ENCODE measurements around the gene ATG7. TPM values are rescaled to one million over a fixed set of nuclear protein-coding genes. Genes with fewer than 3 reads are reported as not detected.
"Not testable (repeated sequence)": the region's sequence is repeated elsewhere in the genome, so short reads cannot be mapped to it uniquely, and the experiment has no call there.

Gene ATG7
- total RNA-seq, 4 donors from 2014 or later, result 49.4 to 145 (median 82.1) TPM

DNA sequence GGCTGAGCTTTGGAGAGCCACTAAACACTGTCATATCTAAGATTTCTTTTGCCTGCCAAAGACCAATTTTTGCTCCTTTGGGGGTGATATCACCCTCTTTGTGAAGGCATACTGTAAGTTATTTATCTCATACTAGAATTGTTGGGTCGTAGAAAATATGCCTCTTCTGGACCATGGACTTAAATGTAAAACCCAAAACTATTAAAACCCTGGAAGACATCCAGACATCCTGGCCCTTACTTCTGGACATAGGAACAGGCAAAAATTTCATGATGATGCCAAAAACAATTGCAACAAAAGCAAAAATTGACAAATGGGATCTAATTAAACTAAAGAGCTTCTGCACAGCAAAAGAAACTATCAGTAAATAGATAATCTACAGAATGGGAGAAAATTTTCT is 172.2 kb downstream of the ATG7 start:
- Histone ChIP-seq H3K36me3 (no peaks in the 10 kb centered on the region), H3K27me3 (no peaks in the 10 kb centered on the region), H3K4me1 (no peaks in the 10 kb centered on the region), H3K27ac (no peak overlapping the region), H3K4me3 (no peak overlapping the region), H3K9me3 (no peaks in the 10 kb centered on the region)
- 79% methylated on average over 1 of the region's 1 CpG for WGBS
- no peak for TF ChIP-seq POLR2A (IDR thresholded peaks at IDR 0.05)
- TF ChIP-seq, protein P1, sequence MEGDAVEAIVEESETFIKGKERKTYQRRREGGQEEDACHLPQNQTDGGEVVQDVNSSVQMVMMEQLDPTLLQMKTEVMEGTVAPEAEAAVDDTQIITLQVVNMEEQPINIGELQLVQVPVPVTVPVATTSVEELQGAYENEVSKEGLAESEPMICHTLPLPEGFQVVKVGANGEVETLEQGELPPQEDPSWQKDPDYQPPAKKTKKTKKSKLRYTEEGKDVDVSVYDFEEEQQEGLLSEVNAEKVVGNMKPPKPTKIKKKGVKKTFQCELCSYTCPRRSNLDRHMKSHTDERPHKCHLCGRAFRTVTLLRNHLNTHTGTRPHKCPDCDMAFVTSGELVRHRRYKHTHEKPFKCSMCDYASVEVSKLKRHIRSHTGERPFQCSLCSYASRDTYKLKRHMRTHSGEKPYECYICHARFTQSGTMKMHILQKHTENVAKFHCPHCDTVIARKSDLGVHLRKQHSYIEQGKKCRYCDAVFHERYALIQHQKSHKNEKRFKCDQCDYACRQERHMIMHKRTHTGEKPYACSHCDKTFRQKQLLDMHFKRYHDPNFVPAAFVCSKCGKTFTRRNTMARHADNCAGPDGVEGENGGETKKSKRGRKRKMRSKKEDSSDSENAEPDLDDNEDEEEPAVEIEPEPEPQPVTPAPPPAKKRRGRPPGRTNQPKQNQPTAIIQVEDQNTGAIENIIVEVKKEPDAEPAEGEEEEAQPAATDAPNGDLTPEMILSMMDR (IDR thresholded peaks at IDR 0.05), result no peak
- TF ChIP-seq POLR2AphosphoS5 (IDR thresholded peaks at IDR 0.05), result no peak
- TF ChIP-seq EP300 (IDR thresholded peaks at IDR 0.05), result no peak
- DNase-seq (ENCODE audit: low spot score in 2 of 2), result no peak

DNA sequence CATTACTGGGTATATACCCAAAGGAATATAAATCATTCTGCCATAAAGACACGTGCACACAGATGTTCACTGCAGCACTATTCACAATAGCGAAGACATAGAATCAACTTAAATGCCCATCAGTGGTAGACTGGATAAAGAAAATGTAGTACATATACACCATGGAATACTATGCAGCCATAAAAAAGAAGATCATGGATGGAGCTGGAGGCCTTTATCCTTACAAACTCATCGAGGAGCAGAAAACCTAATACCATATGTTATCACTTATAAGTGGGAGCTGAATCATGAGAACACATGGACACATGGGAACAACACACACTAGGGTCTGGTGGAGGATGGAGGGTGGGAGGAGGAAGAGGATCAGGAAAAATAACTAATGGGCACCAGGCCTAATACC is 173.0 kb downstream of the ATG7 start:
- not testable (repeated sequence) for H3K4me3 ChIP-seq; DNase-seq (ENCODE audit: low spot score in 2 of 2)

DNA sequence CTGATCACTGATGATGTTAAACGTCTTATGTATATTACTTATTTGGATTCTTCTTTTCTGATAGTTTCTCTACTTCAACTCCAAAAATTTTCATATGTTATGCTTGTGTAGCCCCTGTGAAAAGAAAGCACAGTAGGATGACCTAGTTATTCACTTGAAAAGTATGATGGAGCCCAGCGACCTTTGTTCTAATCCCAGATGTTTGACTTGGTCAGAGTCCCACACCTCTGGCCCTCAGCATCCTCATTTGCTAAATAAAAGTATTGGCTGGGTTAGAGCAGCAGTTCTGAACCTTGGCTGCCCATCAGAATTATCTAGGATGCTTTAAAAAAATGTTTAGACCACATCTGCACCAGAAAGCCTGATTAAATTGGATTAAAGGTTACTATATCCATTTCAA is 173.7 kb downstream of the ATG7 start:
- Histone ChIP-seq H3K4me3 (no peak overlapping the region), H3K27me3 (no peaks in the 10 kb centered on the region), H3K9me3 (no peaks in the 10 kb centered on the region), H3K4me1 (no peaks in the 10 kb centered on the region), H3K27ac (no peak overlapping the region), H3K36me3 (no peaks in the 10 kb centered on the region)
- no peak for DNase-seq (ENCODE audit: low spot score in 2 of 2)
- TF ChIP-seq EP300 (IDR thresholded peaks at IDR 0.05) (no peak), POLR2A (IDR thresholded peaks at IDR 0.05) (no peak), POLR2AphosphoS5 (IDR thresholded peaks at IDR 0.05) (no peak)
- TF ChIP-seq, protein P1 (IDR thresholded peaks at IDR 0.05), result no peak
- WGBS, result 73% methylated on average over 2 of the region's 2 CpGs

More for the DNA sequence above, 173.0 kb downstream of the ATG7 start:
- not testable (repeated sequence) for H3K27ac ChIP-seq, H3K9me3 ChIP-seq, H3K4me1 ChIP-seq, H3K36me3 ChIP-seq, H3K27me3 ChIP-seq
- WGBS, result 88% methylated on average over 3 of the region's 3 CpGs

DNA sequence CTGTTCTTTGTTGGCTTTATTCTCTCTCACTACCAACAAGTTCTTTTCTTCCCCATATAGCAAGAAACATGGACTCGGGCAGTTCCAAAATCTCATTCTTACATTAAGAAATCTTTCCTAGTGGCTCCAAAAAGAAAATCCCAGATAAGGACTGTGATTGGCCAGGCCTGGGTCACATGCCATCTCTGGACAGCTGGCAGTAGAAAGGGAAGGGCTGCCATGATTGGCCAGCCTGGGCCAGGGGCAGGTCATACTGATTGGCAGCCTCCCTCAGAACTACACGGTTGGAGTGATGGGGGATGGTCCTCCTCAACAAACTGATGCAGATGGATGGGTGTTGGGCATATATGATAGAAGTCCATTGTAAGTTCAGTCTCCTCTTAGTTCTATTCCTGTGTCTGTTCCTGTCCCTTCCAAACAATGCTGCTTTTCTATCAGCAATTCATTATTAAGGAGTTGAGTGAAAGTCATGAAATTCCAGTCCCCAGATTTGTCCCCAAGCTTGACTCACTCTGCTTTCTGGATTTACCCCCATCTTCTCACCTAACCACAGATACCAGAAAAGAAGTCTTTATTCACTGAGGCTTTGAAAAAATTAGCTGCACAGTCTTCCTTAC is 175.5 kb downstream of the ATG7 start:
- H3K27me3 ChIP-seq, result no peaks in the 10 kb centered on the region

DNA sequence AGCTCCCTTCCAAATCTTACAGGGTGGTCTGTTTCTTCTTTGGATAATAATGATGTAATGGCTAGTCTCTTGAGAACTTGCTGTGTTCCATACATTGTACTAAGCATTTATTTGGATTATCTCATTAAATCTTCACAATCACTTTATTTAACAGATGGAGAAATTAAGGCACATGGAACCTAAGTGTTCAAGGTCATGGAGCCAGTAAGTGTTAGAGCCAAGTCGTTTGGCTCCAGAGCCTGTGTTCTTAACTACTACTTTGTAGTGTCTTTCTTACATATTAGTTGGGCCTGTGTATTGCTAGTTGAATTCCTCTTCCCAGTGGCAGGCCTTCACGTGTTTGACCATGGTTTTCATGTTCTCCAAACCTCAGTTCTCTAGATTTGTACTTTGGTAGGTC is 177.8 kb downstream of the ATG7 start:
- DNase-seq (ENCODE audit: low spot score in 2 of 2), result no peak
- TF ChIP-seq POLR2AphosphoS5 (IDR thresholded peaks at IDR 0.05) (no peak), EP300 (IDR thresholded peaks at IDR 0.05) (no peak), POLR2A (IDR thresholded peaks at IDR 0.05) (no peak)
- TF ChIP-seq, protein P1 (IDR thresholded peaks at IDR 0.05), result no peak
- Histone ChIP-seq H3K36me3 (no peaks in the 10 kb centered on the region), H3K9me3 (no peaks in the 10 kb centered on the region), H3K4me3 (no peak overlapping the region), H3K27ac (no peak overlapping the region), H3K4me1 (peaks cover 12% of the 10 kb centered on the region), H3K27me3 (no peaks in the 10 kb centered on the region)
- WGBS, result 87% methylated on average over 2 of the region's 2 CpGs

More for the DNA sequence above, 175.5 kb downstream of the ATG7 start:
- Histone ChIP-seq H3K36me3 (no peaks in the 10 kb centered on the region), H3K27ac (no peak overlapping the region), H3K4me1 (peaks cover 2% of the 10 kb centered on the region), H3K4me3 (no peak overlapping the region), H3K9me3 (no peaks in the 10 kb centered on the region)
- DNase-seq (ENCODE audit: low spot score in 2 of 2), result no peak
- TF ChIP-seq, protein P1 (IDR thresholded peaks at IDR 0.05), result no peak
- TF ChIP-seq POLR2AphosphoS5 (IDR thresholded peaks at IDR 0.05), result no peak
- no peak for TF ChIP-seq POLR2A (IDR thresholded peaks at IDR 0.05)
- TF ChIP-seq EP300 (IDR thresholded peaks at IDR 0.05), result no peak
- 60% methylated on average over 2 of the region's 2 CpGs for WGBS

DNA sequence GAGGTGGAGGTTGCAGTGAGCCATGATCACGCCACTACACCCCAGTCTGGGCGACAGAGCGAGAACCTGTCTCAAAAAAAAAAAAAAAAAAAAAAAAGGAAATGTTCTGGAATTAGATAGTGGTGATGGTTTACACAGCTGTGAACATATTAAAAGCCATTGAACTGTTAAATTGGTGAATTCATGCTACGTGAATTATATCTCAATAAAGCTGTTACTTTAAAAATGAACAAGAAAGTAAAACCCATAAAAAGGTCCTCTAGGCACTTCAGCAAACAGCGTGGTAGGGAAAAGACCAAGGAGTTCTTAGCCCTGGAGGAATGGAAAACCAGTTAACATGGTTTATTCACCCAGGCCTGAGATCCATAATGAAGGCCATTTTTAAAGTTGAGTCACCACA is 180.1 kb downstream of the ATG7 start:
- H3K27ac ChIP-seq, result no peak overlapping the region
- TF ChIP-seq EP300 (IDR thresholded peaks at IDR 0.05) (no peak), POLR2AphosphoS5 (IDR thresholded peaks at IDR 0.05) (no peak), POLR2A (IDR thresholded peaks at IDR 0.05) (no peak)
- TF ChIP-seq, protein P1 (IDR thresholded peaks at IDR 0.05), result no peak
- H3K36me3 ChIP-seq, result no peaks in the 10 kb centered on the region

More for the DNA sequence above, 180.1 kb downstream of the ATG7 start:
- H3K9me3 ChIP-seq, result no peaks in the 10 kb centered on the region
- H3K27me3 ChIP-seq, result no peaks in the 10 kb centered on the region
- H3K4me3 ChIP-seq, result no peak overlapping the region
- WGBS, result 95% methylated on average over 5 of the region's 5 CpGs
- H3K4me1 ChIP-seq, result peaks cover 12% of the 10 kb centered on the region
- no peak for DNase-seq (ENCODE audit: low spot score in 2 of 2)
